PC-9 (cell line): ENCODE data around the gene SH3GL2. TPM values are rescaled to one million over a fixed set of nuclear protein-coding genes. Genes with fewer than 3 reads are reported as not detected.
A peak's percentile ranks its signal among the peaks of the same experiment; 100 is the strongest.

Experiments used
- BruUV-seq: library from RNA; stranded (reverse); fragments of 400-500 nt; replicated peaks from 2 replicates; lab custom pipeline; 2021; lab: Mats Ljungman, UMichigan
- CTCF ChIA-PET: fragments of 300-600 bp; sonication (Branson Sonifier 250); formaldehyde crosslinking; loops from one replicate; lab custom pipeline; 2022; ENCODE audit warnings: antibody characterized with exemption; lab: Charles Lee
- POLR2A ChIA-PET: fragments of 300-600 bp; sonication (Branson Sonifier 250); formaldehyde crosslinking; loops from one replicate; lab custom pipeline; 2022; ENCODE audit warnings: antibody characterized with exemption; ENCODE audit not compliant: unreplicated experiment; lab: Charles Lee
- DNase-seq, 2 experiments: peaks; one replicate each; pipeline versions ENCODE4 v3.0.0 to v3.0.0-alpha.2; 2015 to 2022; ENCODE audit warnings: mixed read lengths in 1 of 2
- H2AFZ ChIP-seq: fragments of 200-600 bp; sonication (generic); 2 replicates; pipeline ENCODE4 v1.8.1; 2017; ENCODE audit warnings: antibody characterized with exemption
- H3F3A ChIP-seq: fragments of 200-600 bp; sonication (generic); 2 replicates; pipeline ENCODE4 v1.8.1; 2017; ENCODE audit warnings: antibody characterized with exemption, mild to moderate bottlenecking, low read depth; ENCODE audit not compliant: insufficient read depth
- H3K27ac ChIP-seq: fragments of 200-600 bp; sonication (generic); 2 replicates; pipeline ENCODE4 v1.6.1; 2016; ENCODE audit warnings: mixed run types
- H3K27me3 ChIP-seq: fragments of 200-600 bp; sonication (generic); 2 replicates; pipeline ENCODE4 v1.6.1; 2016; ENCODE audit warnings: low read depth, mixed run types; ENCODE audit not compliant: insufficient read depth
- H3K36me3 ChIP-seq: fragments of 200-600 bp; sonication (generic); 2 replicates; pipeline ENCODE4 v1.6.1; 2016; ENCODE audit warnings: low read depth, mixed run types
- H3K4me1 ChIP-seq: fragments of 200-600 bp; sonication (generic); replicated peaks from 2 replicates; pipeline ENCODE4 v1.6.1; 2016; ENCODE audit warnings: mixed run types; ENCODE audit not compliant: insufficient read depth
- H3K4me2 ChIP-seq: fragments of 200-600 bp; sonication (generic); 2 replicates; pipeline ENCODE4 v1.6.1; 2017; ENCODE audit warnings: mixed run types
- H3K4me3 ChIP-seq: fragments of 200-600 bp; sonication (generic); 2 replicates; pipeline ENCODE4 v1.6.1; 2016; ENCODE audit warnings: mixed run types
- H3K79me2 ChIP-seq: fragments of 200-600 bp; sonication (generic); 2 replicates; pipeline ENCODE4 v1.6.1; 2017; ENCODE audit warnings: low read depth, mixed run types
- H3K9me2 ChIP-seq: fragments of 200-600 bp; sonication (generic); 2 replicates; pipeline ENCODE4 v1.8.1; 2017; ENCODE audit warnings: mild to moderate bottlenecking; ENCODE audit not compliant: insufficient read depth
- H3K9me3 ChIP-seq: fragments of 200-600 bp; sonication (generic); 2 replicates; pipeline ENCODE4 v1.8.1; 2016; ENCODE audit warnings: low read depth; ENCODE audit not compliant: insufficient read depth
- H4K20me1 ChIP-seq: fragments of 200-600 bp; sonication (generic); 2 replicates; pipeline ENCODE4 v1.8.1; 2017; ENCODE audit not compliant: insufficient read depth
- EZH2 ChIP-seq: fragments of 200-600 bp; sonication (generic); IDR thresholded peaks from 2 replicates; pipeline ENCODE4 v1.8.0; 2017; ENCODE audit warnings: antibody characterized with exemption, low read depth
- intact Hi-C: fragments of 100-400 bp; cut with micrococcal nuclease; formaldehyde crosslinking; loops from one replicate; pipeline ENCODE4 v1.10.0; 2022; ENCODE audit not compliant: unreplicated experiment
- total RNA-seq: library from RNA; stranded (reverse); gene quantifications from 2 replicates; pipeline ENCODE4 v1.2.3, GENCODE V29; 2021
- TF ChIP-seq, protein P1 (sequence below): fragments of 200-600 bp; sonication (generic); conservative IDR thresholded peaks from 2 replicates; pipeline ENCODE4 v1.6.1; 2017; ENCODE audit warnings: mixed run types, antibody characterized with exemption, mild to moderate bottlenecking, moderate library complexity

Gene SH3GL2
- total RNA-seq, 1 experiment from 2014 or later: not detected

DNA sequence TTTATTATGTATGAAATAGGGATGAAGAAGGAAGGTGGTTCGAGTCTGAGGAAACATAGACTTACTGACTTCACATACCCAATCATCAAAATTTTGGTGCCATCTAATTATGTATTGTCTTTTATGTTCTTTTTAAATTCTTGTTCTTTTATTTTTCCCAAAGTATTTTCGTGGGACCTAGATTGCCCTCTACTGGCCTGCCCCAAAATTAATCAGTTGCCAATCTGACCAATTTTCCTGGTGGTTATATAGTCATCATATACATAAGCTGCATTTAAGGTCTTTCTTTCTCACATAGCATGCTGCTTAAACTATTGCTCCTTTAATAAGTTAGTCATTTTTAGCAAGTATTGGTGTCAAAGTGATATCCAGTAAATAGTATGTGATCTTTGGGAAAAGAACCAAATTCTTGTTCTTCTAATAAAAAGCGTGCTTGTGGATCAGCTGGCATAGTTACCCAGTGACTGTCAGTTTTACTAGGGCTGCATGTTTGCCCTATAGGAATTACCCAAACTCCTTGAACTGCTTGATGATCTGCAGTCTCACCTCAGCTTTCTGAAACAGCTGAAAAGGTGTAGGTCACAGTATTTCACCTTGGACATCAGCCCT is 223.5 kb downstream of the SH3GL2 start:
- no peak overlapping the region for H3K4me3 ChIP-seq
- no peaks in the 10 kb centered on the region for H3K9me2 ChIP-seq
- BruUV-seq: no TSS peak
- ChIA-PET CTCF (no interaction called here), POLR2A (no interaction called here)
- TF ChIP-seq EZH2: no peak
- TF ChIP-seq, protein P1, sequence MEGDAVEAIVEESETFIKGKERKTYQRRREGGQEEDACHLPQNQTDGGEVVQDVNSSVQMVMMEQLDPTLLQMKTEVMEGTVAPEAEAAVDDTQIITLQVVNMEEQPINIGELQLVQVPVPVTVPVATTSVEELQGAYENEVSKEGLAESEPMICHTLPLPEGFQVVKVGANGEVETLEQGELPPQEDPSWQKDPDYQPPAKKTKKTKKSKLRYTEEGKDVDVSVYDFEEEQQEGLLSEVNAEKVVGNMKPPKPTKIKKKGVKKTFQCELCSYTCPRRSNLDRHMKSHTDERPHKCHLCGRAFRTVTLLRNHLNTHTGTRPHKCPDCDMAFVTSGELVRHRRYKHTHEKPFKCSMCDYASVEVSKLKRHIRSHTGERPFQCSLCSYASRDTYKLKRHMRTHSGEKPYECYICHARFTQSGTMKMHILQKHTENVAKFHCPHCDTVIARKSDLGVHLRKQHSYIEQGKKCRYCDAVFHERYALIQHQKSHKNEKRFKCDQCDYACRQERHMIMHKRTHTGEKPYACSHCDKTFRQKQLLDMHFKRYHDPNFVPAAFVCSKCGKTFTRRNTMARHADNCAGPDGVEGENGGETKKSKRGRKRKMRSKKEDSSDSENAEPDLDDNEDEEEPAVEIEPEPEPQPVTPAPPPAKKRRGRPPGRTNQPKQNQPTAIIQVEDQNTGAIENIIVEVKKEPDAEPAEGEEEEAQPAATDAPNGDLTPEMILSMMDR: peak; percentile 64
- no peaks in the 10 kb centered on the region for H3K4me1 ChIP-seq
- H2AFZ ChIP-seq: no peak overlapping the region
- no peak overlapping the region for H3K4me2 ChIP-seq
- H3K27me3 ChIP-seq: no peaks in the 10 kb centered on the region
- no peaks in the 10 kb centered on the region for H3K9me3 ChIP-seq
- no peaks in the 10 kb centered on the region for H4K20me1 ChIP-seq
- H3K36me3 ChIP-seq: no peaks in the 10 kb centered on the region
- intact Hi-C loops: loop anchor here (5.0 kb wide), 1 partner anchor 270 kb away; no protein-coding TSS in a partner anchor
- DNase-seq: no peak
- H3K27ac ChIP-seq: no peak overlapping the region
- H3F3A ChIP-seq: no peaks in the 10 kb centered on the region
- no peaks in the 10 kb centered on the region for H3K79me2 ChIP-seq

DNA sequence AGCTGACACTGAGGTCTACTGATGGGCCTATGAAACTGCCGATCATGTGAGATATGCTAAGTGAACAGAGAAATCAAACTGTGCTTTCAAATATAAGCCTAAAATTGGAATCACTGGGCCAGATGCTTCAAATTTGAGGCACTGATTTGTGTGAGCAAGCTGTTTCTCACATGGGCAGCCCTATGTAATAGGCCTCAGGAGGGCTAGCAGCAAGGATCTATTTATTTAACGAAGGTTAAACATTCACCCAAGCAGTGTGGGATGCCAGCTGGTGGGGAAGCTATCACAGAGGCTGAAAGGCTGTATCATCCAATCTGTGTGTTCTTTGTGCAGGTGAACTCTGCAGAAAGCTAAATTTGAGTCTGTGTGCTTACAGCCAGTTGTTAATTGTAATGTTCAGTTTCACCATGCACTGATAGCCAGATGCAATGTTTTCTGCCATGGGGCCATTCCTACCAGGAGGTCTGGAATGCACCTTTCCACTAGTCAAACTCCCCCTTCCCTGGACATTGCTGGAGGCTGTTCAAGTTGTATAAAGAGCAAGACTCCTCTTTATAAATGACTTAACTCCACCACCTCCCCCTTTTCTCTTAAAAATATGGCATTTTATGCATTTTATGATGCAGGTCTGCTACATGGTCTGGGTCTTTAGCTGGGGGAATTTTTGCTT is 228.9 kb downstream of the SH3GL2 start:
- no peaks in the 10 kb centered on the region for H3F3A ChIP-seq
- H3K4me1 ChIP-seq: no peaks in the 10 kb centered on the region
- H3K27me3 ChIP-seq: no peaks in the 10 kb centered on the region
- H4K20me1 ChIP-seq: no peaks in the 10 kb centered on the region
- no peak overlapping the region for H3K27ac ChIP-seq
- ChIA-PET CTCF (no interaction called here), POLR2A (no interaction called here)
- TF ChIP-seq EZH2: no peak
- TF ChIP-seq, protein P1: no peak
- H3K36me3 ChIP-seq: no peaks in the 10 kb centered on the region
- intact Hi-C loops: no loop called here
- H3K9me3 ChIP-seq: no peaks in the 10 kb centered on the region
- no peak for DNase-seq
- no peaks in the 10 kb centered on the region for H3K9me2 ChIP-seq
- H3K4me3 ChIP-seq: no peak overlapping the region
- no peak overlapping the region for H2AFZ ChIP-seq
- BruUV-seq: no TSS peak
- no peak overlapping the region for H3K4me2 ChIP-seq
- no peaks in the 10 kb centered on the region for H3K79me2 ChIP-seq

DNA sequence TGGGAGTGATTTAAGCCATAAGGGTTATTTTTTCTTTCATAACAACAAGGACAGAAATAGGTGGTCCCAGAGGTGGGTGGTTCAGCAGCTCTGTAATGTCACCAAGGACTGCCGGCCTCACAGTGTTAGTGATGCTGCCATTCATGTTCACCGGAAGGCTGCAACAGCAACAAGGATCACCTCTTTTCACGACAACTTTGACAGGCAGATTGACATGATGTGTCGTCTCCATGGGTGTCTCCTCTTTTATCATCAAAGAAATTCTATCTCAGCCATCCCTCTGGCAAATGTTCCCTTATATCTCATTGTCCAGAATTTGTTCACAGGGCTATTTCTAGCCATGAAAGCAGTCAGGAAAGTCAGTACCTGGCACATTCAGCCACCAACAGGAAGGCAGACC is 231.5 kb downstream of the SH3GL2 start:
- CTCF ChIA-PET: interaction anchor here (0.8 kb wide), 1 partner anchor 428 kb away, joined by 4 read pairs; no protein-coding TSS in a partner anchor
- H3K4me1 ChIP-seq: no peaks in the 10 kb centered on the region
- H3K27ac ChIP-seq: no peak overlapping the region
- H3K4me3 ChIP-seq: no peak overlapping the region
- H3K9me3 ChIP-seq: no peaks in the 10 kb centered on the region
- no peaks in the 10 kb centered on the region for H3F3A ChIP-seq
- POLR2A ChIA-PET: no interaction called here
- H3K79me2 ChIP-seq: no peaks in the 10 kb centered on the region
- H4K20me1 ChIP-seq: no peaks in the 10 kb centered on the region
- no peaks in the 10 kb centered on the region for H3K36me3 ChIP-seq
- H3K27me3 ChIP-seq: no peaks in the 10 kb centered on the region
- no peak overlapping the region for H2AFZ ChIP-seq
- intact Hi-C loops: loop anchor here (2.0 kb wide), 2 partner anchors 402 to 1218 kb away; no protein-coding TSS in a partner anchor
- BruUV-seq: no TSS peak
- H3K9me2 ChIP-seq: no peaks in the 10 kb centered on the region
- TF ChIP-seq, protein P1: no peak
- TF ChIP-seq EZH2: no peak
- no peak for DNase-seq
- no peak overlapping the region for H3K4me2 ChIP-seq
